Stimulated activated effector memory CD8-positive, alpha-beta T cell treated with anti-CD3 and anti-CD28 coated beads, Interleukin-12 subunit alpha, Interleukin-12 subunit beta, amount 100 ng/mL, for 72 hours (primary cell): ENCODE data around the gene SLAMF7.

Experiments used
- ATAC-seq: fragments of 150-1000 bp; cut with Tn5 transposase; 2 replicates; pipeline ENCODE4 v1.10.0; 2021
- DNase-seq, 2 donors: peaks; one replicate each; pipeline ENCODE4 v3.0.0; 2021 to 2022; ENCODE audit warnings: low spot score in 2 of 2
- H3K27ac Mint-ChIP-seq: one replicate; pipeline ENCODE4 v1.8.0; 2022; ENCODE audit warnings: mild to moderate bottlenecking, mixed read lengths
- H3K36me3 Mint-ChIP-seq: one replicate; pipeline ENCODE4 v1.8.0; 2022; ENCODE audit warnings: mild to moderate bottlenecking, mixed read lengths
- H3K4me1 Mint-ChIP-seq: one replicate; pipeline ENCODE4 v1.8.0; 2022; ENCODE audit warnings: mixed read lengths
- H3K4me3 Mint-ChIP-seq: one replicate; pipeline ENCODE4 v1.8.0; 2022; ENCODE audit warnings: mild to moderate bottlenecking, mixed read lengths
- H3K9me3 Mint-ChIP-seq: one replicate; pipeline ENCODE4 v1.8.0; 2022; ENCODE audit warnings: mixed read lengths

The SLAMF7 gene

GRCh38 chr1:160789702-160790611 is 50.9 kb downstream of the SLAMF7 start:
- ATAC-seq = peak; percentile 52
- Mint-ChIP-seq H3K9me3 (no peaks in the 10 kb centered on the region), H3K4me3 (no peak overlapping the region), H3K4me1 (peaks cover 10% of the 10 kb centered on the region), H3K36me3 (no peaks in the 10 kb centered on the region), H3K27ac (peak overlapping the region; percentile 10)
- peak in 1 of 2 donors; percentile 40 for DNase-seq

GRCh38 chr1:160794376-160794775 is 55.3 kb downstream of the SLAMF7 start:
- peaks cover 52% of the 10 kb centered on the region for H3K4me1 Mint-ChIP-seq
- ATAC-seq (no peak), DNase-seq (no peak)
- H3K36me3 Mint-ChIP-seq = peaks cover 6% of the 10 kb centered on the region
- H3K9me3 Mint-ChIP-seq = no peaks in the 10 kb centered on the region
- H3K4me3 Mint-ChIP-seq = no peak overlapping the region
- H3K27ac Mint-ChIP-seq = peak overlapping the region; percentile 35

- H3K27ac Mint-ChIP-seq = peak within 1 kb of the TSS; percentile 69
- ATAC-seq (peak; percentile 95), DNase-seq (peak; percentile 50 to 81)
- H3K9me3 Mint-ChIP-seq = no peaks in the 10 kb centered on the region
- H3K36me3 Mint-ChIP-seq = peaks cover 8% of the 10 kb centered on the region
- peak within 1 kb of the TSS; percentile 73 for H3K4me3 Mint-ChIP-seq
- peaks cover 68% of the 10 kb centered on the region for H3K4me1 Mint-ChIP-seq
Observed at GRCh38 chr1:160795951-160796383, 56.9 kb downstream of the SLAMF7 start, which contains the start of gene LY9. LY9 (plus strand) TSS chr1:160796174; CDS start chr1:160796188, 14 bp downstream.

GRCh38 chr1:160797271-160797709 is 58.2 kb downstream of the SLAMF7 start:
- Mint-ChIP-seq H3K27ac (peak overlapping the region; percentile 69), H3K9me3 (no peaks in the 10 kb centered on the region), H3K4me1 (peaks cover 76% of the 10 kb centered on the region), H3K4me3 (peak overlapping the region; percentile 73), H3K36me3 (peaks cover 11% of the 10 kb centered on the region)
- DNase-seq (peak in 1 of 2 donors; percentile 51), ATAC-seq (peak; percentile 1)

- peak overlapping the region; percentile 69 for H3K27ac Mint-ChIP-seq
- DNase-seq (peak in 1 of 2 donors; percentile 68), ATAC-seq (peak; percentile 74)
- H3K36me3 Mint-ChIP-seq = peaks cover 11% of the 10 kb centered on the region
- H3K9me3 Mint-ChIP-seq = no peaks in the 10 kb centered on the region
- peak overlapping the region; percentile 73 for H3K4me3 Mint-ChIP-seq
- peaks cover 81% of the 10 kb centered on the region for H3K4me1 Mint-ChIP-seq
Observed at GRCh38 chr1:160797861-160798273, 58.8 kb downstream of the SLAMF7 start.

GRCh38 chr1:160798439-160798838 is 59.4 kb downstream of the SLAMF7 start:
- Mint-ChIP-seq H3K4me1 (peaks cover 82% of the 10 kb centered on the region), H3K36me3 (peaks cover 11% of the 10 kb centered on the region), H3K4me3 (peak overlapping the region; percentile 73), H3K9me3 (no peaks in the 10 kb centered on the region), H3K27ac (peak overlapping the region; percentile 69)
- DNase-seq = no peak
- no peak for ATAC-seq

GRCh38 chr1:160799641-160800040 is 60.6 kb downstream of the SLAMF7 start:
- ATAC-seq = no peak
- DNase-seq = no peak
- no peaks in the 10 kb centered on the region for H3K9me3 Mint-ChIP-seq
- peaks cover 80% of the 10 kb centered on the region for H3K4me1 Mint-ChIP-seq
- H3K27ac Mint-ChIP-seq = peak overlapping the region; percentile 70
- H3K36me3 Mint-ChIP-seq = peaks cover 11% of the 10 kb centered on the region
- peak overlapping the region; percentile 73 for H3K4me3 Mint-ChIP-seq

GRCh38 chr1:160800142-160800541 is 61.1 kb downstream of the SLAMF7 start:
- Mint-ChIP-seq H3K4me1 (peaks cover 83% of the 10 kb centered on the region), H3K9me3 (peaks cover 4% of the 10 kb centered on the region), H3K36me3 (peaks cover 11% of the 10 kb centered on the region), H3K27ac (peak overlapping the region; percentile 70), H3K4me3 (peak overlapping the region; percentile 73)
- DNase-seq (no peak), ATAC-seq (no peak)

GRCh38 chr1:160800645-160801408 is 61.8 kb downstream of the SLAMF7 start:
- peaks cover 83% of the 10 kb centered on the region for H3K4me1 Mint-ChIP-seq

GRCh38 chr1:160801836-160802580 is 63.0 kb downstream of the SLAMF7 start:
- H3K27ac Mint-ChIP-seq = no peak overlapping the region
- ATAC-seq = no peak

More at GRCh38 chr1:160800645-160801408, 61.8 kb downstream of the SLAMF7 start:
- peak overlapping the region; percentile 70 for H3K27ac Mint-ChIP-seq
- H3K36me3 Mint-ChIP-seq = peaks cover 9% of the 10 kb centered on the region
- peaks cover 7% of the 10 kb centered on the region for H3K9me3 Mint-ChIP-seq
- DNase-seq (no peak), ATAC-seq (peak; percentile 38)
- H3K4me3 Mint-ChIP-seq = peak overlapping the region; percentile 73

More at GRCh38 chr1:160801836-160802580, 63.0 kb downstream of the SLAMF7 start:
- H3K4me3 Mint-ChIP-seq = peak overlapping the region; percentile 73
- H3K4me1 Mint-ChIP-seq = peaks cover 83% of the 10 kb centered on the region
- no peak for DNase-seq
- peaks cover 5% of the 10 kb centered on the region for H3K36me3 Mint-ChIP-seq
- H3K9me3 Mint-ChIP-seq = peaks cover 13% of the 10 kb centered on the region
